NCI-H345 (cell line): ENCODE data around the gene DCN.

ENCODE experiments used
- DNase-seq: peaks from one replicate; lab custom pipeline; 2025; lab: John Stamatoyannopoulos, UW

The DCN gene

DNA sequence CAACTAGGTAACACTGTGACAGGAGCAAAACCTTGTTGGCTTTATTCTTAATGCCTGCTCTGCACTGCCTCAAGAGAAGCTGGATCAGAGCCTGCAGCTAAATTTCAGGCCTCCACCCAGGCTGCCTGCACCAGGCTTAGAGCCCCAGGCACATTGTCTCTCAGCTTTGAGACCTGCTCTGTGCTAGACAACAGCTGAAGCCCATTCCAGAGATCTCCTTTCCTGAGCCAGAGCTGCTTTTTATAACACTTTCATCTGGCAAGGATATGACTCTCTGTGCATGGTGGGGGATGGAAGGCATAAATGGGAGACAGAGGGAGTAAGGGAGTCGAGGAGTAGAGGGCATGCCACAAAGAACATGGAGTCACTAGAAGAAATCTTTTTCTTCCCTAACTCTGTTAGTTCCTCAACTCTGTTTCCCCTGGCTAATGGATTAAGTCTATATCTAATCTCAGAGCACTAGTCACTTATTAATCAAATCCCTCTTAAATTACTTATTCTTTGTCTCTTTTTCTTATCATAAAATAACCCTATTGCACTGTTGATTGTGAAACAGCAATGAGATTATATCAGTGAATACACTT, 44.2 kb downstream of the DCN start:
- no peak for DNase-seq

DNA sequence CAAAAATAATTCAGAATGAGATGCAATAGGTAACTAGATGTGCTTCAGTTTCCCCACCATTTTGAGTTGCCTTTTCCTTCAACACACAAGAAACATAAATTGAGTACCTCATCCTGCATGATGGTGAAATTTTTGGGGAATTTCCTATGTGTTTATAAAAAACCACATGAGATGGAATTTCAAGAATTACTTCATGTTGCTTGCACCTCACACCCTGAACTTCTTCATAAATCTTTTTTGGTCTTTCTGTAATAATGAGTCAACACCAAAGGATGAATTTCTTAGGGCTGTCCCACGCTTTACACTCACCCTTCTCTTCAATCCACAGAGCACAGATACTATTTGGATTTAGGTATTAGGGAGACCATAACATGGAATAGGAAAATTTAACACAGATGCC, 48.7 kb downstream of the DCN start:
- no peak for DNase-seq

DNA sequence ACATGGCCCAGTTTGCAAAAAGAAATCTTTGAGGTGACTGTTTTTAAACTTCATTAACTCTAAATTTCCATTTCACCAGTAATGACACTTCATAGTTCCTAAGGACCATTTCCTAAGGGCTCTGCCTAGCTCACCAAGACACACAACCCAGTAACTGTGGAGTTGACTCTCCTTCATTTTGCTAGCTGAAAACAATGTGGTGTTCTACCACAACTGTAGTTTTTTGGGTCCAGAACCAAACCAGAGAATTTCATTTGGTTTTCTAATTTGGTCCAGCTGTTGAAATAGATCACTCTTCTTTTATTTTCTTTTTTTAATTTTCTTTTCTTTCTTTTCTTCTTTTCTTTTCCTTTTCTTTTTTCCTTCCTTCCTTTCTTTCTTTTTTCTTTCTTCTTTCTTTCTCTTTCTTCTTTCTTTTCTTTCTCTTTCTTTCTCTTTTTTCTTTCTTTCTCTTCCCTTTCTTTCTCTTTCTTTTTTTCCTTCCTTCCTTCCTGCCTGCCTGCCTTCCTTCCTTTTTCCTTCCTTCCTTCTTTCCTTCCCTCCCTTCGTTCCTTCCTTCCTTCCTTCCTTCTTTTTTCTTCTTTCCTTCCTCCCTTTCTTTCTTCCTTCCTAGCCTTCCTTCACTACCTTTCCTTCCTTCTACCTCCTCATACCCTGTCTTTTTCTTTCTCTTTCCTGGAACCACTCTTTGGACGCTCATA, 52.8 kb downstream of the DCN start:
- no peak for DNase-seq

DNA sequence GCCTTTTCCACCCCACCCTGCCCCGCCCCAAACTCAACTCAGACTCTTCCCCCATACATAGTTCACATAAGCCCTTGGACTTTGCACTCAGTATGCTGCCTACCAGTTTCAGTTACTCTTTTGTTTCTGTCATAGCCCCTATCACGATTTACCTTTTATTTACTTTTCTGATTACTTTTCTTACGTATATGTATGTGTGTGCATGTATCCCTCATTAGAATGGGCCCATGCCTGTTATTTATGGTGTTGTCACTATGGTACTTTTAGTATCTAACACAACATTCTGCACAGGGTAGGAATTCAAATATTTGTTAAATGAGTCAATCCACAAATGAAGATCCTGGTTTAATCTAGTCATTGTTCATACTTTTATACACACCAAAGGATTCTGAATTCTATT, 54.9 kb downstream of the DCN start:
- no peak for DNase-seq

DNA sequence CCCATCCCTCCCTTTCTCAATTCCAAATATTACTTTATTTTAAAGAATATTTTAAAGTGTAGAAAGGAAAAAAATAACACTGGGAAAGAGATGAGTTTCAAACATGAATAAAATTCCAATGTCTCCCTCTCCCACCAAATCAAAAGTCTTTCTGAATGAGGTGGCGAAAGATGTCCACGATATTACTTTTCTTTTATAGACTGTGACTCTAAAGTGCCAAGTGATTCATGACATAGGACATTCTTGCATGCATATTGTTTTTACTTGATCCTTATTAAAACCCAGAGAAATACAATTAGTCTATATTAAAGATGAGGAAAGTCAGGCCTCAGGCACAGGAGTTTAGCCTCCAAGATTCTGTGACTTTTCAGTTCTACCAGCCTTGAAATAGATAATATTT, 55.3 kb downstream of the DCN start:
- no peak for DNase-seq

DNA sequence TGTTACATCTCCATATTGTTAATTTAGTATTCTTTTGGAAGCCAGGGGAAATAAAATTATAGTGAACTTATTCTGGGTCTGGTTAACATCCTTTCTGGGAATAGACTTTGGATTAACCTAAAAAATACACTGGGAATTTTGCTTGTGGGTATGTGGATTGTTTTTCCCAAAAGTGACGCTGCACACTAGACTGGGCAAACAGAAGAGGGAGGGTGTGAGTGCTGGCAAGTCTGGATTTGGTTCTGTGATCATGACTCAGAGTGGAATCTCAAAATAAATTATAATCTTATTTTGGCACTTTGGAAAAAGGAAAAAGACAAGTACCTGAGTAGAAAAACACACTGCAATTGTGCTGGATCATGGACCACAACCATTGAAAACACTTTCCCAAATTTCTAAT, 56.1 kb downstream of the DCN start:
- no peak for DNase-seq

DNA sequence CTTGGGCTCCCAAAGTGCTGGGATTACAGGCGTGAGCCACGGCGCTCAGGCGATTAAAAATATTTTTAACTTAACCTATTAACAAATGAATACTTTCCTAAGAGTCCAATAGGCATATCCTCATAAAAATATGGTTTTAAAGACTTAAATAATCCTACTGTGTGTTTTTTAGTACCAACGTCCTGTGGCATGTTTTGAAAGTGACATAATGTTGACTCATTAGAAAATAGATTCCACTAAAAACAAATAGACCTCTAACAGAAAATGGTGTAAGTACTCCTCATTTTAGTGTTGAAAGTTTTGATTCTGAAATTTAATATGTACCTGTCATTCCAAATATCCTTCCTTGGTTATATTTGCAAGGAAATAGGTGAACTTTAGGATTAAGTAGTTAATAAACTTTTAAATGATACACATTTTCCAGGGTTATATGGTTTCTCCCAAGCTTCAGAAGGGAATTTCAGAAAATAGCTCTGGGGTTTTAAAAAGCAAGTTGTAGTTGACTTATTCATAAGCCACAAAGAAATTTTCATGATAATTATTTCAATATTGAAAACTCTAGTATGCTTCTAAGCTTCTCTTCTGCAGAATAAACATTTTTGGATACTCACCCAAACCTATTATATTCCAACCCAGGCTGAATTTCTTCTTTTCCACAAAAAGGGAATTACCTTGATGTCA, 59.2 kb downstream of the DCN start:
- no peak for DNase-seq

DNA sequence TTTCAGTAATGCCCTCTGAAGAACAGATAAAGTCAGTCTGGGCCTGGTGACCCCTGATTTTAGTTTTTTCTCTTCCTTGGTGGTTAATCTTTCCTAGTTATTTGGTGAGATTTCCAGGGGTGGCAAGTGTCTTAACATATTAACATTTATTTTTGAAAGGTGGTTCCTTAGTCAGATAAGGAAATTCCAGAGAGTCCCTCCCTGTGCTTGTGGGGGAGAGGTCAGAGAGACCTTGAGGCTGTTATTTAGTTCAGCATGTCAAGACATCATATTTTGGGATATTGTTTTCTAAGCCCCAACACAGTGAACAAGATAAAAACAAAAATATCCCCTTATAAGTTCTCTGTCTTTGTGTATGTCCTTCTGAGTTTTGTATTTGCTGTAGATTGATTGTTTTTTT, 61.8 kb downstream of the DCN start:
- no peak for DNase-seq

DNA sequence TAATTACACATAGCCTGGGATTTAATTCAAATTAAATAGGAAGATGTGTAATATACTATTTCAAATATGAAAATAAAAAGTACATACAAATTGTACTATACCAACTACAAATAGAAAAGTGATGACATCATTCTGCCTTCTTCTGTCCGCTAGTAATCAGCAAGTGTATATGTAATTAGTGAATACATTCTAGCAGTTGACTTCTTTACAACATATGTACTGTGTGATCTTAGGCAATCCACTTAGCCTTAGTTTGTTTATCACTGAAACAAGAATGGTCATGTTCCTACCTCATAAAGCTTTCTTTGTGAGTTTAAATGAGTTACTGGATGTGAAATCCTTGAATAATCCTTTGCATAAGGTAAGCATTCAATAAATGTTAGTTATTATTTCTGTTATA, 63.5 kb downstream of the DCN start:
- no peak for DNase-seq

DNA sequence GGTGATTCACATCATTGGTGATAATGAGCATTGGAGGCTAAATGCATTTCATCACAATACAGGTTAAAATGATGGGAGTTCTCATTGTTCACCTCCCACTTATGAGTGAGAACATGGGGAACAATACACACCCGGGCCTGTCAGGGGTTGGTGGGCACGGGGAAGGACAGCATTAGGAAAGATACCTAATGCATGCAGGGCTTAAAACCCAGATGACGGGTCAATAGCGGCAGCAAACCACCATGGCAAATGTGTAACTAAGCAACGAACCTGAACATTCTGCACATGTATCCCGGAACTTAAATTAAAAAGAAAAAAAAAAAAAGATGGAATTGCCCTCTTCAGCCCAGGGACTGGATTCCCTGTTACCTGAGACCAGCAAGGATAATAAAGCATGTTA, 69.0 kb downstream of the DCN start:
- no peak for DNase-seq

DNA sequence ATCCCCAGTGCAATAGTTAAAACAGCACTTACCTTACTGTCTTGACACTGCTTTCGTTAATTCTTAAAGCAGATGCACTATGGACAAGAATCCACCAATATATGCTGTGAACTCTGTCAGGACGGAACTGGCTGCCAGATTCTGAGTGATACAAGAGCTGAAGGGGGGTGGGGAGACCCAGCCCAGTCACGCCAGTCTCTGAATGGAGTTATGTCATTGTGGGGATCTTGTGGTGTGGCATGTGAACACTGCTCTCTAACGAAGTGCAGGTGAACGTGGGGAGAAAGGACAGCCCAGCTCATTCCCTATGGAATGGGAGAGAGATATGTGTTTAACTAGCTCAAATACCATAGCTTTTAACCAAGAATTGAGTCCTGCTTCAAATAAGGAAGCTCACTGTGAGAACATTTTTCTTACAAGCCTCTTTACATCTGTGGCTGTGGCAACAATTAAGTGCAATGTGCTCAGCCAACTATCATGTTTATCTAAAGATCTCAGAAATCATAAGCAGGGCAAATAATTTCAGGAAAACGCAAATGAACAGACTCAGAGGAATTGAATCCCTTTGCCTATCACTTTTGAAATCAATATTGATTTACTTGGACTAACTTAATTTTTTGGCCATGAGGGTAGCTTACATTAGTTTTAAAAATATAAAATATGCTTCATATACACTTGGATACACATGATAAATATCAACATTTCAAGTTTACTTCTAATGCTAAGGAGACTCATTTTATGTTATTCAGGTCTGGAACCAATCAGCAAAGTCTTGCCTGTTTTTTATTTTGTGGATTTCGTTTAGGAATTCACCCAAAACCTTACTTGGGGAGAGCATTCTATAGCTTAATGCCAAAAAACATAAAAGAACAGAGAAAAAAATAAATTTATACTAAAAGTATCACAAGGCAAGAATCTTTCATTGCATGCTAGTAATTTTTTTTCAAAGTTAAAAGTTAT, 71.0 kb downstream of the DCN start, which contains the start of gene LUM:
LUM (minus strand) TSS at position 129 of the 960 bp plus-strand sequence. CDS start 2,515 bp downstream, outside the sequence.
- DNase-seq, result no peak

DNA sequence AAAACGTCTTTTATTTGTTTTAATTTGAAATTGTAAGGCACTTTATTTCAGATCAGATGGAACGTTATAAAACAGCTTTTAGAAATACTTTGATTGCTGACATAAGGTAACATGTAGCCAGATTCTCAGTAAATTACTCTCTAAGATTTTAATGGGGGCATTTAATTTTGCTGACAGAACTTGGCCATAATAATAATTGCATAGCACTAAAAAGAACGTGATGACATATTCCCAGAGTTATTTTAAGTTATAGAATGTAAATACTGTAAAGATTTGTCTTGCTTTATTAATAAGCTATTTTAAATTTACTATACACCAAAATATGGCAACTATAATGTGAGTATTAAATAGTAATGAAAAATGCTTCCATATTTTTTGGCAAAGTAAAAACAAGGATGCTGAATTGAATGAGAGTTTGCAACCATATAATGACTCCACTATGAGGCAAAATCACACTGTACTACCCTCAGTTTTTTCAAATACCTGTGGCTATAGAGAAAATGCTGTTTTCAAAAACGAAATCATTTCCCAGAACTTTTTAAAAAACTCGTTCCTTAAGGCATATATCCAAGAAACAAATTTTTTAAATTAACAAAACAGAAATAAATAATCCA, 72.2 kb downstream of the DCN start:
- no peak for DNase-seq

DNA sequence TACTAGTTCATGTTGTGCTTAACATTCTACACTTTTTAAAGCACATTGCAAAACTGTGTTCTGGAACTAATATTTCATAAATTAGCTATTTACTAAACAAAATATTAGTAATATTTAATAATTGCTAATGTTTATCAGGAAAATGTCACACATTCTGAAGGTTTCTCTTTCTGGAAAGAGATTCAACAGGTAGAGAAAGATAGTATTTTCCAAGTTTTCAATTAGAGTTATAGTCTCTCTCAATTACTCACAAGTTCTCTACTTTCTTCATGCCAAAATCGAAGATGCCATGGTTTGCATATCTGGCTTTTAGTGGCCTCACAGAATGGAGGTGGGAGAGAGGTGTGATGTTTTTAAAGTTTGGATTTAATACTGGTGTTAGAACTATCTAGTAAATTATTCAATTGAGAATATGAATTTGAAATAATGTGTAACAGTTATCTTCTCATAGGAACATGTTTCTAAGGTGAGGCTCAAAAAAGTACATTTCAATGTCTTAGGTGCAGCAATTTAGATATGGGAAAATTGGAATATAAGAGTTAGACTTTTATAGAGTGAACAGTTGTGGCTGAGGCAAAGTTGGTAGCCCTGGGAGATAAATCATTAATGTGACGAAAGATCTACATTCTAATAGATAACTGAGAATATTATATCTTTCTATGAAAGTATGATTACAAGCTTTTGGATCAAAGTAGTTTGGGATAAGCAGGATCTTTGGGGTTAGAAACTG, 72.9 kb downstream of the DCN start:
- DNase-seq, result no peak

DNA sequence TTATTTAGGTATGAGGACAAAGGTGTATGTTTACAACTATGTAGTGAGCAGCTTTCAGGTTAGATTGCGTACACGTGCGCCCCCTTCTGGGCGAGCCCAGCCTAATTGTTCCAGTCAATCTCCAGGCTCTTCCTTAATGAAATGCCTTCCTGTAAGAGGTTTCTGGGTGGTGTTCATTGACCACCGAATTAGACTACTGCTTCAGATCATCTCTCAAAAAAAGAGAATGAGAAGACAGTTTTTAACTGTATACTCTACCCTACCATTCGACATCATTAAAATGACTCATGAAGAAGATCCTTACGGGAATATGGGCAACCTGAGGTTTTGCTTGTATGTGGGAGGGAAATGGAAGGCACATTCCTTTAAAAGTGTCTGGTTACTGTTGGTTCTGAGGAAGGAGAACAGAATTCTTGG, 73.5 kb downstream of the DCN start:
- no peak for DNase-seq

DNA sequence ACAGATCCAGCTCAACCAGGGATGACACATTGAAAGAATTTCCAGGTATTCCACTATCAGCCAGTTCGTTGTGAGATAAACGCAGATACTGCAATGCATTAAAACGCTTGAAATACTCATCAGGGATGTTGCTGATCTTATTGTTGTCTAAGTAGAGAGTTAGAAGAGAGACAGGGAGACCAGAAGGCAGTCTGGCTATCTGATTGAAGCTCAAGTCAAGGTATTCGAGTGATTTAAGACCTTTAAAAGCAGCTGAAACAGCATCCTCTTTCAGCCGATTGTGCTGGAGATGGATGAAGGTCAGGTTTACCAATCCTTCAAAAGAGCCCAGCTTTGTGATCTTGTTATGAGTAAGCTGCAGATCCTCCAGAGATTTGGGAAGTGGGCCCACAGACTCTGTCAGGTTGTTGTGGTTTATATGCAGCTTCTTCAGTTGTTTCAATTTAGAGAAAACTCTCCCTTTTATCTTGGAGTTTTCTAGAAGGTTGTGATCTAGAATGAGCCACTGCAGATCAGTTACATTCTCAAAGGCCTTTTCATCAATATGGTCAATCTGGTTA, 74.3 kb downstream of the DCN start:
- no peak for DNase-seq

DNA sequence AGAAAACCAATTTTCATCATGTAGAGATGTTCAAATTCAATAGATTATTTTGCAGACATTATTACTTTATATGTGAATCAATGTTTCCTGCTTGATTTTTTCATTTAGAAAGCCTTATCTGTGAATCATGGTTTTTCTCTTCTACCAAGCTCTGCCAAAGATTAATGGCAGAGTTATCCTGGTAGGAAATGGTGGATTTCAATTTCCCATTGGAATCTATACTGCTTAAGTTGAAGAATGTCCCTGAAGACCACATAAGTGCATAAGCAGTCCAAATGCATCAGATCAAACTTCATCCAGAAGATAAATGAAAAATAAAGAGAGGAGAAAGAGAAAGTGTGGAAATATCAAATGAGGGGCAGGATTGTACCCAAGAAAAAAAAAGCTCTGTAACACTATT, 76.3 kb downstream of the DCN start:
- no peak for DNase-seq

DNA sequence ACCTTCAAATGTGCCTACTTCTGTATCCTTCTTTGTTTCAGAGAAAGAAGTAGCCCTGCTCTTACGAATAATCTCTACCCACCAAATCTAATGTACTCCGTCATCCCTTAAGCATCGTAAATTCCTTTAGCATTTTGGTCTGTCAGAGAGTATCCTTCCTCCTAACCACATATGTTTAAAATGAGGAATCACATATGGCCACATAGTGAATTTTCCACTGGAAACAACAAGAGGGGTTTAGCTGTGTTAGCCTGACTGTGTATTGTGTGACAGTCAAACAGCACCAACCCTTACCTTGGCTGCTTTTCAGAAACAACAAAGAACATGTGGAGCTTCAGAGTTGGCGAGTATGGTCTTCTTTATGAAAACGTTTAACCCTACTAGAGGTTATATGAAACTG, 76.8 kb downstream of the DCN start:
- DNase-seq, result no peak

DNA sequence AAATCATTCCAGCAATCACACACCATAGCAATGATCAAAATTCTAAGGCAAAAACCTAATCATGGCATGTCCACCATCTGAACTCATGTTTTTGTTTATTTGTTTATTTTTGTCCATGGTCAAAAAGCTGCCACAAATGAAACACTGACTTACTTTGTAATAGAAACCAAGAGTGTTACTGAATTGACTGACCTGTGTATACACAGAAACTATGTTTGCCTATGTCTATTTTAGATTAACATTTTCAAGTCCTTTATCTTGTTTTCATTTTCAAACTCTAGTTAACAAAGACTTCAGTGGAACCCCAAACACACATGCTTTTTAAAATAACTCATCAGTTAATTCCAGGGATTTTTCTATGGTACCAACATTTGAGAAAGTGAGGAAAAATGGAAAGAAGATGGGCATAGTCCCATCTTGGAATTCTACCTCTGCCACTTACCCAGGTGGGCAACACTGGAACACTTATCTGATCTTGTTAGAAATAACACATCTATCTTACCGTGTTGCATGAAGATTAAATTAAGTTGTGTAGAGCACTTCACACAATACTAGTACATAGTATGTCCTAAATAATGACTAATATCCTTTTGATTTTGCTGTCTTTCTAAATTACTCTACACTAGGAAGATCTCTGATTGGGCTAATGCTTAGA, 77.7 kb downstream of the DCN start:
- DNase-seq, result no peak

DNA sequence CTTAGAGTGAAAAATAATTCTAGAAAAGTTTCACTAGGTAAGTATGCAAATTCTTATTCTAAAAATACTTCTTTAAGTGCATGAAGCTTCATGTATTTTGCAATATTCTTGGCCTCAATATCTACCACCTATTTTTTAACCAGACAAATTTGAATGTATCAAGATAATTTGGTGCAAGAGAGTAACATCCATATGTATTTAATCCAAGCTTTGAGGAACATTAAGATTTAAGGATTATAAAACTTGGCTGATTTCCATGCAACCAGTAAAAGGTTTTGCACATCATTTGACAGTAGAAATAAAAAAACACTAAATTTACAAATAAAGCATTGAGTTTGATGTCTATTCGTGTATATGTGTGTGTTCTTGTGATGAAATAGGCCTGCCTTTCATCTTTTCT, 79.0 kb downstream of the DCN start:
- no peak for DNase-seq

DNA sequence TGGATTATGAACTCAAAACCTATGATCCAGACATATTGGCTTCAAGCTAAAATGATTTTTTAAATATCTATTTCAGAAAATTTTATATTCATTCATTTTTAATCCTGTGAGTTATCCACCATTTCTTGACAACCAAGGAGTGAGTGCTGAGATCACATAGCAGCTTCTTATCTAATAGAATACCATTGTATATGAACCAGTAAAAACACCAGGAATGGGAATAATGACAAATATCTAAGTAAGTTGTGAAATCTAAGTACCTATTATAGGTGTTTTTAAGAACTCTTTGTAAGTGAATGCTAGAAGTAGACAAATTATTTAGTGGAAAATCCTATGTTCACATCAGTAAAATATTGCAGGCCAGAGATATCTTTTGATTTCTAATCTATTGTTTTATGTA, 79.5 kb downstream of the DCN start:
- no peak for DNase-seq
